GM12891 (cell line): ENCODE data around the gene POT1.

Experiments used
- POLR2A ChIP-seq: IDR thresholded peaks from 2 replicates; pipeline ENCODE4 v1.6.1; 2011; ENCODE audit warnings: low read depth, low read length, control low read depth
- POLR2AphosphoS5 ChIP-seq: IDR thresholded peaks from 2 replicates; pipeline ENCODE4 v1.6.1; 2011; ENCODE audit warnings: low read depth, low read length, control low read depth
- SPI1 ChIP-seq: IDR thresholded peaks from 2 replicates; pipeline ENCODE4 v1.6.1; 2011; ENCODE audit warnings: low read depth, low read length, control low read depth
- TAF1 ChIP-seq: IDR thresholded peaks from 2 replicates; pipeline ENCODE4 v1.6.1; 2011; ENCODE audit warnings: low read depth, low read length, control low read depth

GRCh38 chr7:124930655-124931597, 1.3 kb upstream of the POT1 start:
- TF ChIP-seq POLR2A (no peak), POLR2AphosphoS5 (no peak), TAF1 (no peak), SPI1 (no peak)
